ENCODE measurements around the gene PIGH.
A peak's percentile ranks its signal among the peaks of the same experiment; 100 is the strongest.

The PIGH gene

GRCh38 chr14:67583711-67584644, 16.1 kb downstream of the PIGH start:
- TF ChIP-seq, protein P1, sequence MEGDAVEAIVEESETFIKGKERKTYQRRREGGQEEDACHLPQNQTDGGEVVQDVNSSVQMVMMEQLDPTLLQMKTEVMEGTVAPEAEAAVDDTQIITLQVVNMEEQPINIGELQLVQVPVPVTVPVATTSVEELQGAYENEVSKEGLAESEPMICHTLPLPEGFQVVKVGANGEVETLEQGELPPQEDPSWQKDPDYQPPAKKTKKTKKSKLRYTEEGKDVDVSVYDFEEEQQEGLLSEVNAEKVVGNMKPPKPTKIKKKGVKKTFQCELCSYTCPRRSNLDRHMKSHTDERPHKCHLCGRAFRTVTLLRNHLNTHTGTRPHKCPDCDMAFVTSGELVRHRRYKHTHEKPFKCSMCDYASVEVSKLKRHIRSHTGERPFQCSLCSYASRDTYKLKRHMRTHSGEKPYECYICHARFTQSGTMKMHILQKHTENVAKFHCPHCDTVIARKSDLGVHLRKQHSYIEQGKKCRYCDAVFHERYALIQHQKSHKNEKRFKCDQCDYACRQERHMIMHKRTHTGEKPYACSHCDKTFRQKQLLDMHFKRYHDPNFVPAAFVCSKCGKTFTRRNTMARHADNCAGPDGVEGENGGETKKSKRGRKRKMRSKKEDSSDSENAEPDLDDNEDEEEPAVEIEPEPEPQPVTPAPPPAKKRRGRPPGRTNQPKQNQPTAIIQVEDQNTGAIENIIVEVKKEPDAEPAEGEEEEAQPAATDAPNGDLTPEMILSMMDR (IDR thresholded peaks at IDR 0.05; ENCODE audit: low read depth, low read length): peak; percentile 71
- no peak for DNase-seq (ENCODE audit: extremely low read depth, low read depth)

GRCh38 chr14:67582061-67582460, 18.0 kb downstream of the PIGH start:
- no peak for DNase-seq (ENCODE audit: extremely low read depth, low read depth)
- TF ChIP-seq, protein P1 (IDR thresholded peaks at IDR 0.05; ENCODE audit: low read depth, low read length): no peak

GRCh38 chr14:67581643-67582042, 18.4 kb downstream of the PIGH start:
- DNase-seq (ENCODE audit: extremely low read depth, low read depth): no peak
- TF ChIP-seq, protein P1 (IDR thresholded peaks at IDR 0.05; ENCODE audit: low read depth, low read length): no peak

- DNase-seq (ENCODE audit: extremely low read depth, low read depth): no peak
- TF ChIP-seq, protein P1 (IDR thresholded peaks at IDR 0.05; ENCODE audit: low read depth, low read length): no peak
Measured at GRCh38 chr14:67580336-67581171, 19.5 kb downstream of the PIGH start.

DNA sequence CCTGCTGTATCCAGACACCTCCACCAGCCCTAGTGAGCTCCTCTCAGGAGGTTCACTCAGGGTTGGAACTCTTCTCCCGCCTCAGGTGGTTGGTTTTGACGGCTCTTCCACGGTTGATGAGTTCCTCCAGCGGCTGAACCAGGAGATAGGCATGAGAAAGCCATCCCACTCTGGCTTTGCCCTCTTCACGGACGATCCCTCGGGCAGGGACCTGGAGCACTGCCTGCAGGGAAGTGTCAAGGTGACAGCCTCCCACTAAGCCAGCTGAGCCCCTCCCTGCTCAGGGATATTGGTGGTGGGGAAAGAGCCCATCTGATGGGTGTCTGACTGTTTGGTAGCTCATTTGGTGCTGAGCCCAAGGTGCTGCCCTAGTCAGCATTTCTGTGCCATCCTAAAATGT, 20.4 kb downstream of the PIGH start:
- TF ChIP-seq, protein P1 (IDR thresholded peaks at IDR 0.05; ENCODE audit: low read depth, low read length): no peak
- no peak for DNase-seq (ENCODE audit: extremely low read depth, low read depth)

GRCh38 chr14:67579040-67579439, 21.0 kb downstream of the PIGH start:
- DNase-seq (ENCODE audit: extremely low read depth, low read depth): no peak
- TF ChIP-seq, protein P1 (IDR thresholded peaks at IDR 0.05; ENCODE audit: low read depth, low read length): no peak

Data from AG09319 (cell line).